Measurements from ENCODE around the gene EWSR1.

EWSR1 gene

GRCh38 chr22:29306835-29307595 lies 38.9 kb downstream of the EWSR1 start:
- peak; percentile 80 to 94 (median 87) for DNase-seq

- no peak for DNase-seq
Observed at GRCh38 chr22:29307596-29308147, 39.6 kb downstream of the EWSR1 start.

- no peak for DNase-seq
Observed at GRCh38 chr22:29308148-29308790, 40.2 kb downstream of the EWSR1 start.

- no peak for DNase-seq
Observed at GRCh38 chr22:29308791-29309262, 40.8 kb downstream of the EWSR1 start.

GRCh38 chr22:29309332-29310064 lies 41.4 kb downstream of the EWSR1 start:
- no peak for DNase-seq

GRCh38 chr22:29310065-29310862 lies 42.2 kb downstream of the EWSR1 start:
- no peak for DNase-seq

GRCh38 chr22:29310863-29311339 lies 42.8 kb downstream of the EWSR1 start:
- peak; percentile 99 to 100 (median 99) for DNase-seq

DNA sequence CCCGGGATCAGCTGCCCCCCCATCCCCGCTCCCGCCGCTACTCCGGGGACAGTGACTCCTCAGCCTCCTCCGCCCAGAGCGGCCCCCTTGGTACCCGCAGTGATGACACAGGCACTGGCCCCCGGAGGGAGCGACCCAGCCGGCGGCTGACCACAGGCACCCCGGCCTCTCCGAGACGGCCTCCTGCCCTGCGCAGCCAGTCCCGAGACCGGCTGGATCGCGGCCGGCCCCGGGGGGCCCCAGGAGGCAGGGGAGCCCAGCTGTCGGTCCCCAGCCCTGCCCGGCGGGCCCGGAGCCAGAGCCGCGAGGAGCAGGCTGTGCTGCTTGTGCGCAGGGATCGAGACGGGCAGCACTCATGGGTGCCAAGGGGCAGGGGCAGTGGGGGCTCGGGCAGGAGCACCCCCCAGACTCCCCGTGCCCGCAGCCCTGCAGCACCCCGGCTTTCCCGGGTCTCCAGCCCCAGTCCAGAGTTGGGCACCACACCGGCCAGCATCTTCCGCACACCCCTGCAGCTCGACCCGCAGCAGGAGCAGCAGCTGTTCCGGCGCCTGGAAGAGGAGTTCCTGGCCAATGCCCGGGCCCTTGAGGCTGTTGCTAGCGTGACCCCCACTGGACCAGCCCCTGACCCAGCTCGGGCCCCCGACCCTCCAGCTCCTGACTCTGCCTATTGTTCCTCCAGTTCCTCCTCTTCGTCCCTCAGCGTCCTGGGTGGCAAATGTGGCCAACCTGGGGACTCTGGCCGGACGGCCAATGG lies 43.6 kb downstream of the EWSR1 start:
- DNase-seq = no peak

DNA sequence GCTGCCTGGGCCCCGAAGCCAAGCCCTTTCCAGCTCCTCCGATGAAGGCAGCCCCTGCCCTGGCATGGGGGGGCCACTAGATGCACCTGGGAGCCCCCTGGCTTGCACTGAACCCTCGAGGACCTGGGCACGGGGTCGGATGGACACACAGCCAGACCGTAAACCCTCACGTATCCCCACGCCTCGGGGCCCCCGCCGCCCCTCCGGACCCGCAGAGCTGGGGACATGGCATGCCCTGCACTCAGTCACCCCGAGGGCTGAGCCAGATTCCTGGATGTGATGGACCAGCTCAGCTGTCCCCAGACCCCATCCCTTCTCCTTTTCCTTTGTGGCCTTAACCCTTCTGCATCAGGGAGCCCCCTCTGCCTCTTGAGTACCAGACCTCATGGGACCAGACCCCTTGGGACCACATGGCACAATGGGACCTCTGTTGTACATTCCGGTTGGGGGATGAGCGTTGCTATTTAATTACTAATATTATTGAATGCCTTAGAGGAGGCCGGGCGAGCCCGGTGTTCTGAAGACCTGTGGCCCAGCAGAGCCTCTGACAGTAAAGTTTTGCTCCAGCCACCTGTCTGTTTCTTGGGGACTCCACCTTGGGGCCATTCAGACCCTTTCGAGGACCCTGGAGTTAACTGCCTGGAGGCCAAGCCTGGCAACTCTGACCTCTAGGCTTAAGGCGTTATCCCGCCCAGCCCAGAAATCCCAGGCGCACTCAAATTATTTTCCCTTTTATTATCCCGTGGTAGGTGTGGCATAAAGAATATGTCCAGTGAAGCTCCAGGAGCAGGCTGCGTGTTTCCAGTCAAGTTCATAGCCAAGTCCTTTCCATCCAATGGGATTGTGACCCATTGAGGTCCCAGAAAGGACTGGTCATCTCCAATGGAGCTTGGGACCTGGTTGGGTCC lies 44.4 kb downstream of the EWSR1 start:
- DNase-seq = no peak

DNA sequence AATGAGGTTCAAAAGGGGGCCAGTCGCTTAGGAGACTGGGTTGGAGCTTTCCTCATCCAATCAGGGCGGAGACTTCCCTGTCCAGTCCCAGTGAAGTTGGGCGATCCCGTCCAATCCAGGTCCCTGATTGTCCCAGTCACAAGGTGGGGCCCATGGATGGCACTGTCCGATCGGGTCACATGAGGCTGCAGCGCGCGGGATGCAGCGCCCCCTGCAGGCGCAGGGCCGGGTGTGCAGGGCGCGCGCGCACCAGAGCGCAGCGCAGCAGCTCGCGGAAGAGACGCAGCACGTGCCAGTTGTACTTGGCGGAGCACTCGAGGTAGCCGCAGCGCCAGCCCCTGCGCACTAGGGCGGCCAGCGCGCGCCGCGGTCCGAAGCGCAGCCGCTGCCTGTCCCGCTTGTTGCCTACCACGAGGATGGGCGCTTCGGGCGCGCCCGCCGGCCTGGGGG lies 45.1 kb downstream of the EWSR1 start:
- DNase-seq = peak; percentile 47 to 66 (median 51)

- no peak for DNase-seq
Observed at GRCh38 chr22:29313576-29314466, 45.8 kb downstream of the EWSR1 start.

GRCh38 chr22:29314537-29315285 lies 46.6 kb downstream of the EWSR1 start:
- peak; percentile 35 to 59 (median 48) for DNase-seq

DNA sequence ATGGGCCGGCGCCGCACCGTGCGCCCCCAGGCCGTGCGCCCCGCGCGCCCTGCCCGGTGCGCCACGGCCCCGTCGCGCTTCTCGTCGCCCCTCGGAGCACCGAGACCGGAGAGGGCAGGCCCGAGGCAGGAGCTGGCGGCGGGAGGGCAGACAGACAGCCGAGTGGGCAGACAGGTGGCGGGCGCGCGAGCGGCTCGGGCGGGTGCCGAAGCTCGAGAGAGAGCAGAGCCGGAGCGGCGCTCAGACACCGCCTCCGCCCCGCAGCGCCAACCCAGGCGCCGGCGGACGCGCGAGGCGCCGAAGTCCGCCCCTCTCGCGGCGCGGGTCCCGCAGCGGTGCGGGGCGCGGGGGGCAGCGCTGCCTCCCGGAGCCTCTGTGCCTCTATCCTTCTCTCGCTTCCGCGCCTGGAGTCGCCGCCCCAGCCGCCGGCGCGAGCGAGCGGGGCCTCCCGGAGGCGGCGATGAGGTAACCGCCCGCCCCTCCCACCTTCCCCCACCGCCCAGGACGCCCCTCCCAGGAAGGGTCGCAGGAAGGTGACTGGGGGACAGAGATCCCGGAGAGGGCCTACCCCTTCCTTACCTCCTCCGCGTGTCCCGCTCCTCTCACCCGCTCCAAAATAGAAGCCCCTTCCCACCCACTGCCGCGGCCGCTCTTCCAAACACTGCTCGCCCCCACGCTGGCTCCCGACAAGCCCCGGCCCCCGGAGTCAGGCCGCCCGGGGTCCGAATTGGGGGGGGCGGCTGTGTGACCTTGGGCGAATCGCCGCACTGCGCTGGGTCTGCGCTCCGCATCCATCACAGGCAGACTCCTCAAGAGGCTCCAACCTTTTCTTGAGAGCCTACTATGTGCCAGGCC lies 47.4 kb downstream of the EWSR1 start, which contains the start of gene RASL10A:
TSS of gene RASL10A (minus strand) at position 412 of the 855 bp plus-strand sequence. CDS start 451 bp downstream, outside the sequence.
- DNase-seq = peak in 1 of 3 donors; percentile 47

GRCh38 chr22:29316141-29316828 lies 48.2 kb downstream of the EWSR1 start:
- no peak for DNase-seq

DNA sequence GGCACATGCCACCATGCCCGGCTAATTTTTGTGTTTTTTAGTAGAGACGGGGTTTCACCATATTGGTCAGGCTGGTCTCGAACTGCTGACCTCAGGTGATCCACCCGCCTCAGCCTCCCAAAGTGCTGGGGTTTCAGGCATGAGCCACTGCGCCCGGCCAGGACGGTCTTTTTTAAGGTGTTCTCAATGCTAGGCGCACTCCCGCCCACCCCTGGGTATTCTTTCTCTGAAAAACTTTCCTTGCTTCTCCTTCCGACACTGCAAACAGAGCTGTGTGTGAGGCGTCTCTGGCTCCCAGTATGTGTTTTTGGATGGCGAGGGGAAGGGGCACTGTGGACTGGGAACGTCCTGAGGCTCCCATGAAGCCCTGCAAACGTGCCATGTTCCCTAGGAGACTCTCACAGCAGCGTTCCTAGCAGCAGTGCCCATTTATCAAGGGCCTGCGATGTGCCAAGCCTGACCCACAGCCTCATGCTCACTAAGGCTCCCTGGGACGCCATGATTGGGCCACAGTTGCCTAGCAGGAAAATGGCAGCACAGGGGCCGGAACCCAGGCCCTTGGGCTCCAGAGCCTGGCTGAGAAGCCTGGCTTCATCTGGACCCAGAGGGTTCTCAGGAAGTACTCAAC lies 49.9 kb downstream of the EWSR1 start:
- DNase-seq = no peak

DNA sequence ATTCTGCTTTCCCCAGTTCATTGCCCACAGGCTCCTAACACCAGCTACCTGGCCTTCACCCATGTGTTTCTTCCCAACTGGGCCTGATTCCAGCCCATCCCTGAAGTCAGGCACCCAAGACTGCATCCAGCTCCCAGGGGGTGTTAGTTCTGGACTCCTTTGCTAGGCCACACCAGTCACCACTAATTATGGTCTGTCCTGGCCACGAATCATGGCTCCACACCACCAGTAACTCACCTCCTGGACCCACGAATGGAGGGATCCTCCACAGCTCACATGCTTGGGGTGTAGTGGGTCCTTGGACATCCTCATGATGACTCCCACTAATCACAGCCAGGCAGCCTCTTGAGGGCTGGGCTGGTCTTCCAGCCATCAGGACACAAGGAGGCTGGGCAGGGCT lies 51.0 kb downstream of the EWSR1 start:
- no peak for DNase-seq
